HG03565 (cell line): ENCODE results near the gene EPAS1.

ENCODE experiments used
- ATAC-seq: cut with Tn5 transposase; IDR thresholded peaks from one replicate; pipeline ENCODE4 v1.9.1; 2021; ENCODE audit warnings: mild to moderate bottlenecking, moderate library complexity; ENCODE audit not compliant: unreplicated experiment

The EPAS1 gene

DNA sequence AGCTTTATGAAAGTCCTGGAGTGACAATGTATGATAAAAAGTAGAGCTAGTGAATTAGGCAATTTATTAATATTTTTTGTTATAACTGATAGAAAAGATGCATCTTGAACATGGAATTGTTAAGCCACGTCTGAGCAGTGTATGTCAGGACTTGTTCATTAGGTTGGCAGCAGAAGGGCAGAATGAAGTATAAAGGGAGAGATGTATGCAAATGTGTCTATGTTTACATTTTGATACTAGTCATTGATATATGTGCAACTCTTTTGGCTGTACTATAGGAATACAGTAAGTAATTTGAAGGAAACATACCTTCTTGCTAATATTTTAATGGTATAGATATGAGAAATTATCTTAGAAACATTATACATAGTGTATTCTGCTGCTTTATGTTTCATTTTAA is 133.2 kb downstream of the EPAS1 start:
- ATAC-seq, result no peak

DNA sequence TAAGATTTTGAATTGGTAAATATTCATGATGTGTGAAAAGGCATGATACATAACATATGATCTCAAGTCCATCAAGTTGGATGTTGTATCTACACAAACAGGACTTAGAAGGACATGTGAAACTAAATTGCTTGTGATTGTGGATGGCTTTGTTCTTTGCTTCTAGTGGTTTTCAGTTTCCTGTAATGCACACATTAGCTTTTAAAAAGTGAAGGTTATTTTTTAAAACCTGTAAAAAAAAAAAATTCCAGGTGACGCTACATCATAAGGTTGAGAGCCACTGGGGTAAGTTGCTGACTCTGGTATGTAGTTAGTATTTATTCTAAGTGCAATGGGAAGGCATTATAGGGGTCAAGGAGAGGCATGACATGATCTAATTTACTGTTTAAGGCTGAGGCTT is 133.8 kb downstream of the EPAS1 start:
- no peak for ATAC-seq

DNA sequence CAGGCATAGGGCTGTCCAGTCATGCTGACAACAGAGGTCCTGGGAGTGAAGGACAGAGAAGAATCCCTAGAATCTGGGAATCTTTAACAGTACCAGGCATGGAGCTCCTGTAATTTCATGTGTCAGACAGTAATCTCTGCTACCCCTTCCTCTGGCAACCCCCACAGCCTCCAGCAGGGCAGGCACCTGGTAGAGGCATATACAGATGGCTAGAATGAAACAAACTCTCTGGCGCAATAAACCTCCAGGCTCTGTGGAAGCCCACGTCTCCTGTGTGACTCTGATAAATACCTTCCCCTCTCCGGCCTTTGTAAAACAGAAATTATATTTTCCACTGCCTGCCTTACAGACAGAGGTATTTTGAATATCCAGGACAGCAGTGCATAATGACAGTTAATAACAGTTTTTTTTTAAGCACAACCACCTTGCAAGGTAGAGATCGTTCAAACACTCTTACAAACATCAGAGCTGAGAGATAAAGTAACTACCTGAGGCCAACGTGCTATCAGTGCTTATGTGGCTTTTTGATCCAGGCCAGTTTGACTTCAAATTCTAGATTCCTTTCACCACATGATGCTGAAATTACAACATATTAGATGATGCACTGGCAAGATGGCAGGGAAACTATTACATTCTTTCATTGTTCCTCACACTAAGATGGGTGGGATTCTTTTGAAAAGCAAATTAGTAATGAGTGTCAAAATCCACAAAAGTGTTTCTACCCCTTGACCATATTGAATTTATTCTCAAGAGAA is 134.5 kb downstream of the EPAS1 start:
- no peak for ATAC-seq

DNA sequence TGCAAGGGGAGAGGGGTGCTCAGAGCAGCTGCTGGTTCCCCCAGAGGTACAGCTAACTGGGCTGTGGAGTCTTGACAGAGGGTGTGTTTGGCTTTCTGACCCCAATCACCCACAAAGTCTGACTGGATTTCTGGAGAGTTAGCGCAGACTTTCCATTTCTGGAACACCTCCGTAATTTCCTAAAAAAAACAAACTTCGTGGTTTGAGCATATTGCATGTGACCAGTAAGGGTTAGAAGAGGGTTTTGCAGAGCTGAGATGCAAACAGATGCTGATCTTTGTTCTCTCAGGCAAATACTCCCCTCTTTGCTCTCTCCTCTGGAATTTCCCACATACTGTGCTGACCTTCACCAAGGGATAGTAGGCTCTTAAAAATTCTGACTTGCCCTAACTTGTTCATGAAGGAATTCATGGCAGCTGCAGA is 137.7 kb downstream of the EPAS1 start:
- no peak for ATAC-seq

DNA sequence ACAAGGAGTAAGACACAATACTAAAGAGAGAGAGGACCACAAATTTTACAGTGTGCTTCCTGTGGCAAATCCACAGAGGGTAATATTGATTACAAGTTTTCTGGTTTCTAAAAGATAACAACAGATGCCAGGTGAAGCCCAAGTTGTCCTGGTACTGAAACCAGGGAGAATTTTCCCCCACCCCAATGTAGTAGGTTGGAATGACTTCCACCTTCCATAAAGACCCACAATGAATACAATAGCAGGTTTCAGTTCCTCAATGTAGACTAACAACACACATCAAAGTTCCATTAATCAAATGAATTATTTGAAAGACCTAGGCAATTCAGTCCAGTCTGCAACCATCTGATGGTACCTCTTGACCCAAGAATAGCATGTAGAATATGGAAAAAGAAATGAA is 138.1 kb downstream of the EPAS1 start:
- ATAC-seq, result no peak

DNA sequence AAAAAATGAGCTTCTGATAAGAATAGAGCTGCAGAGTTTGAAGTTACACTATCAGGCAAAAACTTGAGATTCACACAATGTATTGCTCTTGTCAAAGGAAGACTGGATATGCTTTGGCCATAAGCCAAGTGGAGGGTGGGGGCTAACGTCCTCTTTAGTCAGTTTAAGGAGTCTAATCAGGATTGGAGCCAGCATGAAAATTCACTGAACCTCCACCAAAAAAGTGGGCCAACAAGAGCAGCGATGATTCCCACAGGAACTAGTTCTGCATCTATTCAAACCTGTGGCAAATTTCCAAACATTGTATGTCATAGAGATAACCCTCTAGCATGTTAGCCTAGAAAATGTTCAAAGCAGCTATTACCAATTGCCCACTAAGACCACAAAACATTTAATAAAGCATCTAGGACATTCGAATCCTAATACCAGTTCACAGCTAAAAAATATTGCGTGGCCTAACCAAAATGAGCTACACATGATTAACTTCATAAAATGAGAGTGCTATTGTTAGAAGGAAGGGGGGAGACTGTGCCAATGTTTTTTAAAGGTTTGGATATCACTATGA is 138.7 kb downstream of the EPAS1 start:
- ATAC-seq, result no peak
